Osteoblast (primary cell): ENCODE results near the gene TMTC2. TPM values are rescaled to one million over a fixed set of nuclear protein-coding genes. Genes with fewer than 3 reads are reported as not detected.
"Not testable (repeated sequence)": the region's sequence is repeated elsewhere in the genome, so short reads cannot be mapped to it uniquely, and the experiment has no call there.

Source experiments
- DNase-seq: peaks from one replicate; pipeline ENCODE4 v3.0.0; 2011; ENCODE audit warnings: low spot score, mixed read lengths; ENCODE audit not compliant: insufficient read length; ENCODE audit errors: missing footprints
- H2AFZ ChIP-seq: 2 replicates; pipeline ENCODE4 v1.6.0; 2011; ENCODE audit warnings: mild to moderate bottlenecking, low read length
- H3K27ac ChIP-seq: 2 replicates; pipeline ENCODE4 v1.5.1; 2011; ENCODE audit warnings: mild to moderate bottlenecking, low read depth, low read length, moderate library complexity
- H3K27me3 ChIP-seq: 2 replicates; pipeline ENCODE4 v1.6.0; 2012; ENCODE audit warnings: mild to moderate bottlenecking, control low read depth, inconsistent platforms, low read length, moderate library complexity; ENCODE audit not compliant: insufficient read depth
- H3K36me3 ChIP-seq: 2 replicates; pipeline ENCODE4 v1.5.1; 2011; ENCODE audit warnings: mild to moderate bottlenecking, low read length, control low read depth, moderate library complexity; ENCODE audit not compliant: insufficient read depth
- H3K4me1 ChIP-seq: 2 replicates; pipeline ENCODE4 v1.5.1; 2011; ENCODE audit warnings: mild to moderate bottlenecking, low read length, control low read depth, moderate library complexity; ENCODE audit not compliant: insufficient read depth
- H3K4me2 ChIP-seq: 2 replicates; pipeline ENCODE4 v1.6.0; 2011; ENCODE audit warnings: mild to moderate bottlenecking, low read length; ENCODE audit not compliant: insufficient read depth
- H3K4me3 ChIP-seq: fragments of 200-600 bp; sonication (generic); 3 replicates; pipeline ENCODE4 v1.5.1; 2012; ENCODE audit warnings: mild to moderate bottlenecking, low read length, inconsistent platforms; ENCODE audit not compliant: insufficient read depth
- H3K79me2 ChIP-seq: 2 replicates; pipeline ENCODE4 v1.6.0; 2012; ENCODE audit warnings: mild to moderate bottlenecking, low read length, control low read depth, inconsistent platforms; ENCODE audit not compliant: insufficient read depth
- H3K9me3 ChIP-seq: 2 replicates; pipeline ENCODE4 v1.5.1; 2011; ENCODE audit warnings: low read depth, low read length, control low read depth
- H4K20me1 ChIP-seq: 2 replicates; pipeline ENCODE4 v1.6.0; 2012; ENCODE audit warnings: mild to moderate bottlenecking, low read length, control low read depth; ENCODE audit not compliant: insufficient read depth
- CTCF ChIP-seq: IDR thresholded peaks from 2 replicates; pipeline ENCODE4 v1.5.1; 2011; ENCODE audit warnings: mild to moderate bottlenecking, low read depth, low read length, moderate library complexity; ENCODE audit errors: extremely low read depth
- total RNA-seq: library from RNA; depleted of rRNA; stranded (reverse); fragments of >200 nt; gene quantifications from 2 replicates; pipeline ENCODE4 v1.2.3, GENCODE V29; 2012

The TMTC2 gene
- total RNA-seq, 1 donor: 2.5 TPM

- TF ChIP-seq CTCF: no peak
- Histone ChIP-seq H3K36me3 (no peaks in the 10 kb centered on the region), H3K27ac (no peak overlapping the region), H3K9me3 (no peaks in the 10 kb centered on the region), H3K79me2 (no peaks in the 10 kb centered on the region), H2AFZ (no peak overlapping the region), H4K20me1 (no peaks in the 10 kb centered on the region), H3K4me3 (no peak overlapping the region), H3K27me3 (no peaks in the 10 kb centered on the region), H3K4me1 (no peaks in the 10 kb centered on the region), H3K4me2 (no peak overlapping the region)
- DNase-seq: no peak
These were observed 154.8 kb downstream of the TMTC2 start for GRCh38 chr12:82841487-82841904.

- no peak overlapping the region for H3K27ac ChIP-seq
- H3K27me3 ChIP-seq: no peaks in the 10 kb centered on the region
- no peaks in the 10 kb centered on the region for H3K79me2 ChIP-seq
- no peak overlapping the region for H2AFZ ChIP-seq
- H3K4me1 ChIP-seq: no peaks in the 10 kb centered on the region
- no peak for DNase-seq
- no peak for TF ChIP-seq CTCF
- no peaks in the 10 kb centered on the region for H3K9me3 ChIP-seq
- H3K4me3 ChIP-seq: no peak overlapping the region
- no peaks in the 10 kb centered on the region for H4K20me1 ChIP-seq
- H3K4me2 ChIP-seq: no peak overlapping the region
- no peaks in the 10 kb centered on the region for H3K36me3 ChIP-seq
These were observed 155.8 kb downstream of the TMTC2 start for GRCh38 chr12:82842480-82842879.

GRCh38 chr12:82845076-82845475 is 158.4 kb downstream of the TMTC2 start:
- not testable (repeated sequence) for H3K4me2 ChIP-seq, H3K79me2 ChIP-seq, H3K4me1 ChIP-seq, H4K20me1 ChIP-seq, H3K4me3 ChIP-seq, H3K27me3 ChIP-seq, H2AFZ ChIP-seq, H3K9me3 ChIP-seq, H3K36me3 ChIP-seq, H3K27ac ChIP-seq, DNase-seq

- DNase-seq: no peak
- no peaks in the 10 kb centered on the region for H3K4me1 ChIP-seq
- no peak overlapping the region for H2AFZ ChIP-seq
- H3K4me2 ChIP-seq: no peak overlapping the region
- no peak overlapping the region for H3K27ac ChIP-seq
- H3K9me3 ChIP-seq: no peaks in the 10 kb centered on the region
- no peak for TF ChIP-seq CTCF
- H3K36me3 ChIP-seq: no peaks in the 10 kb centered on the region
- no peak overlapping the region for H3K4me3 ChIP-seq
- H3K27me3 ChIP-seq: no peaks in the 10 kb centered on the region
- H4K20me1 ChIP-seq: no peaks in the 10 kb centered on the region
- H3K79me2 ChIP-seq: no peaks in the 10 kb centered on the region
These were observed 162.1 kb downstream of the TMTC2 start for GRCh38 chr12:82848845-82849244.
